ENCODE measurements around the gene INPP5E. TPM values are rescaled to one million over a fixed set of nuclear protein-coding genes. Genes with fewer than 3 reads are reported as not detected.
A peak's percentile ranks its signal among the peaks of the same experiment; 100 is the strongest.

Gene INPP5E
- polyA plus RNA-seq, 4 donors, result 5.7 to 9.6 (median 7.3) TPM

DNA sequence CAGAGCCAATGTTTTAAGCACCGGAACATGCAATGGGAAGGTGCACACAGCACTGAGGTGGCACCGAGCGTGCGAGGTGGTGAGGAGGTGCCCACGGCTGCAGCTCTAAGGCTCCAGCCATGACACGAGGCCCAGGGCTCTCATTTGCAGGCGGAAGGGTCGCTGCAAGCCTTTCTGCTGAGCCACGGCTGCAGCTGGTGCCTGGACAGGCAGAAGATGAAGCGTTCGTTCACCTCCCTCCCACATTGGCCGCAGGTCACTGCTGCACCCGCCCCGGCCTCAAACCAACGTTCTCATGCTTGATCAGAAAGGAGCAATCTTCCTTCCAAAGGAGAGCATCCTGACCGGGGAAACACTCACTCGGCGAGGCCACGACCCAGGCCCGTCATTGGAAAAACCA is 4.5 kb upstream of the INPP5E start:
- FAIRE-seq (no peak), DNase-seq (no peak)
- peaks cover 0 to 4% (median 0%) of the 10 kb centered on the region in 3 donors for H3K4me1 ChIP-seq (ENCODE audit: control insufficient read depth in 3 of 3, insufficient read depth in 2 of 3, low read depth in 1 of 3, low read length in 2 of 3)
- no peaks in the 10 kb centered on the region for H3K9me3 ChIP-seq (ENCODE audit: control insufficient read depth in 2 of 2, insufficient read depth in 1 of 2, low read depth in 1 of 2, low read length in 1 of 2)
- peaks cover 7 to 88% (median 28%) of the 10 kb centered on the region in 3 donors for H3K36me3 ChIP-seq (ENCODE audit: control insufficient read depth in 3 of 3, insufficient read depth in 2 of 3, low read depth in 1 of 3, low read length in 3 of 3)
- WGBS, 3 donors, result 93 to 95% (median 94%) methylated on average over 20 of the region's 20 CpGs
- no peak overlapping the region for H3K27ac ChIP-seq (ENCODE audit: low read depth in 1 of 3, low read length in 2 of 3)
- H3K27me3 ChIP-seq (ENCODE audit: control insufficient read depth in 3 of 3, insufficient read depth in 3 of 3, low read length in 3 of 3), result no peaks in the 10 kb centered on the region
- H3K4me3 ChIP-seq (ENCODE audit: low read depth in 1 of 3, low read length in 3 of 3), result no peak overlapping the region

DNA sequence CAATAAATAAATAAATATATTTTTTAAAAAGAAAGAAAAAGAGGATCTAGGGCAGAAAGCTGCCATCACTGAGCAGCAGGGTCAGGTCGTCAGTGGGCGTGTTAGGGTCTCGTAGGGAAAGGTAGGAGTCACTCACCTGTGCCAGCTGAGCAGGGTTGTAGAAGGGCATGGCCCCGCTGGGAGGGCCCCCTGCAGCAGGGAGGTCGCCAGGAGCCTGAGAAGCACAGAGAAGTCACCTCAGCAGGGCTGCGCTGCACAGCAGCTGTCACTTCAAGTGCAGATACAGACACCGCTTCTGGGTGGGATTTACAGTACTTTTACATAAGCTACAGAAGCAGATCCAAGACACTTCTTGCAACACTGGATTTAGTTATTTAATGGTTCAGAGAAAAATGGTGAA is 4.0 kb upstream of the INPP5E start:
- DNase-seq (no peak), FAIRE-seq (no peak)
- Histone ChIP-seq H3K4me3 (ENCODE audit: low read depth in 1 of 3, low read length in 3 of 3) (no peak overlapping the region), H3K9me3 (ENCODE audit: control insufficient read depth in 2 of 2, insufficient read depth in 1 of 2, low read depth in 1 of 2, low read length in 1 of 2) (no peaks in the 10 kb centered on the region), H3K27ac (ENCODE audit: low read depth in 1 of 3, low read length in 2 of 3) (no peak overlapping the region), H3K27me3 (ENCODE audit: control insufficient read depth in 3 of 3, insufficient read depth in 3 of 3, low read length in 3 of 3) (no peaks in the 10 kb centered on the region), H3K36me3 (ENCODE audit: control insufficient read depth in 3 of 3, insufficient read depth in 2 of 3, low read depth in 1 of 3, low read length in 3 of 3) (peaks cover 7 to 84% (median 27%) of the 10 kb centered on the region in 3 donors), H3K4me1 (ENCODE audit: control insufficient read depth in 3 of 3, insufficient read depth in 2 of 3, low read depth in 1 of 3, low read length in 2 of 3) (peaks cover 0 to 4% (median 0%) of the 10 kb centered on the region in 3 donors)
- WGBS, 3 donors, result 93 to 96% (median 93%) methylated on average over 7 of the region's 7 CpGs

DNA sequence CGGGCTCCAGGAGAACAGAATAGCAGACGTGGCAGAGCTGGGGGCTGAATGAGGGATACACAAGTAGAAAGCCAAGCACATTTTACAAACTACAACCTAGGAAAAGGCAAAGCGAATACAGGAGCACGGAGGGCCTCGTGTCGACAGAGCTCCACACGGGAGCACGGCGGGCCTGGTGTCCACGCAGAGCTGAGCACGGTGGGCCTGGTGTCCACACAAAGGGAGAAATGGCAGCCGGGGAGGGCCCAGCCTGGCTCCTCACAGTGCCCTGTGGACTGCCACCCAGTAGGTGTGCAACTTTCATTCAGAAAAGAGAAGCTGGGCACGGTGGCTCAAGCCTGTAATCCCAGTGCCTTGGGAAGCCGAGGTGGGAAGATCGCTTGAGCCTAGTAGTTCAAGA is 3.4 kb upstream of the INPP5E start:
- Histone ChIP-seq H3K27ac (ENCODE audit: low read depth in 1 of 3, low read length in 2 of 3) (no peak overlapping the region), H3K27me3 (ENCODE audit: control insufficient read depth in 3 of 3, insufficient read depth in 3 of 3, low read length in 3 of 3) (no peaks in the 10 kb centered on the region), H3K36me3 (ENCODE audit: control insufficient read depth in 3 of 3, insufficient read depth in 2 of 3, low read depth in 1 of 3, low read length in 3 of 3) (peaks cover 7 to 79% (median 24%) of the 10 kb centered on the region in 3 donors), H3K4me1 (ENCODE audit: control insufficient read depth in 3 of 3, insufficient read depth in 2 of 3, low read depth in 1 of 3, low read length in 2 of 3) (peaks cover 0 to 7% (median 2%) of the 10 kb centered on the region in 3 donors), H3K4me3 (ENCODE audit: low read depth in 1 of 3, low read length in 3 of 3) (no peak overlapping the region), H3K9me3 (ENCODE audit: control insufficient read depth in 2 of 2, insufficient read depth in 1 of 2, low read depth in 1 of 2, low read length in 1 of 2) (no peaks in the 10 kb centered on the region)
- FAIRE-seq, result no peak
- DNase-seq, result no peak
- WGBS, 3 donors, result 95 to 97% (median 96%) methylated on average over 15 of the region's 15 CpGs

DNA sequence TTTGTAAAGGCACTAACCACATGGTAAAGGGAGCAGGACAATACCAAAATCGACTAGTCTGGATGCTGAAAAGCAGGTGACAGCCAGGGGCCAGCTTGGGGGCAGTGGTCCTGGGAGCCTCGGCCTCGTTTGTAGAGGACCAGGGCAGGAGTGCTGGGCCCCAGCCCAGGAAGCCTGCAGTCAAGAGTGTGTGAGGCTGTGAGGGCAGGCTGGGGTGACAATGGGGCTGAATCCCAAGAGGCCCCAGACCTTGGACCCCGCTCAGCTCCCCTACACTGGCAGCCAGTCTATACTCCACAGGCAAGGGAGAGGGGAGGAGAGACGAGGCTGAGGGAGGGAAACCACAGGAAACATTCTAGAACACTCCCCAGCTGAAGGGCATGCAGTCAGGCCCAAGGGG is 2.6 kb upstream of the INPP5E start:
- no peak overlapping the region for H3K4me3 ChIP-seq (ENCODE audit: low read depth in 1 of 3, low read length in 3 of 3)
- DNase-seq (no peak), FAIRE-seq (no peak)
- 81 to 82% (median 82%) methylated on average over 5 of the region's 5 CpGs for WGBS, 3 donors
- H3K27me3 ChIP-seq (ENCODE audit: control insufficient read depth in 3 of 3, insufficient read depth in 3 of 3, low read length in 3 of 3), result no peaks in the 10 kb centered on the region
- H3K27ac ChIP-seq (ENCODE audit: low read depth in 1 of 3, low read length in 2 of 3), result no peak overlapping the region
- H3K36me3 ChIP-seq (ENCODE audit: control insufficient read depth in 3 of 3, insufficient read depth in 2 of 3, low read depth in 1 of 3, low read length in 3 of 3), result peaks cover 7 to 81% (median 19%) of the 10 kb centered on the region in 3 donors
- H3K4me1 ChIP-seq (ENCODE audit: control insufficient read depth in 3 of 3, insufficient read depth in 2 of 3, low read depth in 1 of 3, low read length in 2 of 3), result peaks cover 3 to 15% (median 10%) of the 10 kb centered on the region in 3 donors
- H3K9me3 ChIP-seq (ENCODE audit: control insufficient read depth in 2 of 2, insufficient read depth in 1 of 2, low read depth in 1 of 2, low read length in 1 of 2), result no peaks in the 10 kb centered on the region

DNA sequence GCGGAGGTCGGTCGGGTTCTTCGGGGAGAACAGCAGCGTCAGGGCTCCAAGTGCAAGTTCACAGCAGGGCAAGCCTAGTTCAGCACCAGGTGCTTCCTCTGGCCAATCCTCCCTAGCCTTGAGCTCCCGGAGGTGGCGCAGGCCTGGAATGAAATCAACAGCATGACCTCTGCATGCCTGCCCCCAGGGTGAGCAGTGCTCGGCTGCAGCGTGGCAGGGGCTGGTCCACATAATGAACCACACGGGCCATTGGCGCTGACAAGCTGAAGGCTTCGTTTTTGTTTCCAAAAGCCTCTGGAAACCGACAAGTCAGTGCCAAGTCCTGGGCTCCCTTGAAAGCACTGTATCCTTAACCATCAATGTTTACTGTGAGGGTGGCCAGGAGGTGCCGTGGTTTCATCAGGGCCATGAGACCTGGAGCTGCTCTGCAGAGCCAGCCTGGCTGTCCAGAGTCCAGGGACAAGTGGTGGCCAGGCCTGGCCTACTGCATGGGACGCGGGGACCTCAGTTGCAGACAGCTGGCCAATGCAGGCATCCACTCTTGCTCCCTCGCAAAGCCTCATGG is 2.1 kb upstream of the INPP5E start:
- Histone ChIP-seq H3K27me3 (ENCODE audit: control insufficient read depth in 3 of 3, insufficient read depth in 3 of 3, low read length in 3 of 3) (no peaks in the 10 kb centered on the region), H3K4me3 (ENCODE audit: low read depth in 1 of 3, low read length in 3 of 3) (no peak overlapping the region), H3K27ac (ENCODE audit: low read depth in 1 of 3, low read length in 2 of 3) (no peak overlapping the region), H3K36me3 (ENCODE audit: control insufficient read depth in 3 of 3, insufficient read depth in 2 of 3, low read depth in 1 of 3, low read length in 3 of 3) (peaks cover 7 to 80% (median 18%) of the 10 kb centered on the region in 3 donors), H3K4me1 (ENCODE audit: control insufficient read depth in 3 of 3, insufficient read depth in 2 of 3, low read depth in 1 of 3, low read length in 2 of 3) (peaks cover 3 to 15% (median 11%) of the 10 kb centered on the region in 3 donors), H3K9me3 (ENCODE audit: control insufficient read depth in 2 of 2, insufficient read depth in 1 of 2, low read depth in 1 of 2, low read length in 1 of 2) (no peaks in the 10 kb centered on the region)
- no peak for FAIRE-seq
- 88 to 89% (median 89%) methylated on average over 17 of the region's 17 CpGs for WGBS, 3 donors
- no peak for DNase-seq

DNA sequence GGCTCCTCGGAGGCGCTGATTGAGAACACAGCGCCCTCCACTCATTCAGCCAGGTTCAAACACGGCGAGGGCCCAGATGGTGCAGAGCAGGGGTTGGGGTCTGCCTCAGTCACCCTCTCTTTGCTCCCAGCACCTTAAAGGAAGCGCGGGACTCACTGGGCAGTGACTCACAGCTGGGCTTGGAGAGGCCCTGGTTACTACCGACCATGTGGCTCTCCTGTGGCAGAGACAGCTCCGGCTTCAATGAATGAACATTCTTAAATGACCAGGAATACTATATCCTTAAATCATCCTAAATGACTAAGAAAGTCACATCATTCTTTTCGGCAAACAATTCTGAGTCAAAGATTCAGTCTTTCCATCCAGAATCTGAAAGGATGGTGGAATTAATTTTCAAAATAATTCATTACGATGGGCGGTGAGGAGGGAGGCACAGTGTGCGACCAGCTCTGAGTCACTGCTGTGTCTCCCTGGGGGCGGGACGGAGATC is 1.6 kb upstream of the INPP5E start:
- no peak for DNase-seq
- H3K4me3 ChIP-seq (ENCODE audit: low read depth in 1 of 3, low read length in 3 of 3), result no peak overlapping the region
- peaks cover 3 to 15% (median 11%) of the 10 kb centered on the region in 3 donors for H3K4me1 ChIP-seq (ENCODE audit: control insufficient read depth in 3 of 3, insufficient read depth in 2 of 3, low read depth in 1 of 3, low read length in 2 of 3)
- H3K36me3 ChIP-seq (ENCODE audit: control insufficient read depth in 3 of 3, insufficient read depth in 2 of 3, low read depth in 1 of 3, low read length in 3 of 3), result peaks cover 7 to 81% (median 15%) of the 10 kb centered on the region in 3 donors
- no peaks in the 10 kb centered on the region for H3K9me3 ChIP-seq (ENCODE audit: control insufficient read depth in 2 of 2, insufficient read depth in 1 of 2, low read depth in 1 of 2, low read length in 1 of 2)
- WGBS, 3 donors, result 89 to 95% (median 91%) methylated on average over 15 of the region's 15 CpGs
- no peak for FAIRE-seq
- no peaks in the 10 kb centered on the region for H3K27me3 ChIP-seq (ENCODE audit: control insufficient read depth in 3 of 3, insufficient read depth in 3 of 3, low read length in 3 of 3)
- no peak overlapping the region for H3K27ac ChIP-seq (ENCODE audit: low read depth in 1 of 3, low read length in 2 of 3)

DNA sequence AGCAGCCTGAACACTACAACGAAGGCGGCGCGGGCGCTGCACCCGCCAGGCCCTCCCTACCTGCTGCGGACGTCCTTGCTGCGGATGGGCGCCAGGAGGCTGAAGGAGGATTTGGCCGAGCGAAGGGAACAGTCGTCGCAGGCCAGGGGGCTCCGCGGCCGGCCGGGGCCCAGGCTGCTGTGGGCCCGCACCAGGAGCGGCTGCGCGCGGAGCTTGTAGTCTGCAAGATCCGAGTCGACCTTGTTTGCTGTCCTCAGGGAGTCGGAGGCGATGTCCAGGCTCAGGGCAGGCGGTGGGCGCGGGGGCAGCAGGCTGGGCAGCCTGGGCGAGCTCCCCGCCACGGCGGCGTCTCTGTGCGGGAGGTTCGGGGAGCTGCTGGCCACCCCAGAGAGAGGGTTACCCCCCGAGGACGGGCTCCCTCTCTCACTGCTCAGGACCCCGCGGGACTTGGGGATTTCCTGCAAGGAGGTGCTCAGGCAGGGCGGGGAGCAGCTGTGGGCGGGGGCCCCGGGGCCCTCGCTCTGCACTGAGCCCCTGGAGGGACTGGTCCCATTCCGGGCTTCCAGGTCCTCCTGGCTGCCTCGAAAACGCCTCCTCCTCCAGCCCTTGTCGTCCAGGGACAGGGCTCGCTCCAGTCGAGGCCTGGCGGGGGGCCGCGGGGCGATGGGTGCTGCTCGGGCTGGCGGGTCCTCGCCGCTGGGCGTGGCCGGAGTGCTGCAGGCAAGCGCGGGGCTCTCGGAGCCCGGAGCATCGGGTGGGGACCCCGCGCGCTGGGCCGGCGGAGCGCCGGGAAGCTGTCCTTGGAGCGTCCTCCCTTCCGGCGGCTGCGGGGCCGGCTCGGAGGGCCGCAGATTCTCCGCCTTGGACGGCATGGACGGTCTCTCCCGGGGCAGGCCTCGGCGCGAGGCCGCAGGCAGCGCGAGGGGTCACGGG is 831 bp downstream of the INPP5E start:
- Histone ChIP-seq H3K27ac (ENCODE audit: low read depth in 1 of 3, low read length in 2 of 3) (peak overlapping the region in 2 of 3 donors; percentile 35 to 40), H3K36me3 (ENCODE audit: control insufficient read depth in 3 of 3, insufficient read depth in 2 of 3, low read depth in 1 of 3, low read length in 3 of 3) (peaks cover 7 to 79% (median 10%) of the 10 kb centered on the region in 3 donors), H3K9me3 (ENCODE audit: control insufficient read depth in 2 of 2, insufficient read depth in 1 of 2, low read depth in 1 of 2, low read length in 1 of 2) (no peaks in the 10 kb centered on the region), H3K4me1 (ENCODE audit: control insufficient read depth in 3 of 3, insufficient read depth in 2 of 3, low read depth in 1 of 3, low read length in 2 of 3) (peaks cover 3 to 15% (median 11%) of the 10 kb centered on the region in 3 donors), H3K4me3 (ENCODE audit: low read depth in 1 of 3, low read length in 3 of 3) (peak overlapping the region; percentile 66 to 90 (median 88)), H3K27me3 (ENCODE audit: control insufficient read depth in 3 of 3, insufficient read depth in 3 of 3, low read length in 3 of 3) (no peaks in the 10 kb centered on the region)
- WGBS, 3 donors, result 0 to 2% (median 1%) methylated on average over 65 to 91 of the region's 91 CpGs
- DNase-seq (peak; percentile 20 to 64), FAIRE-seq (no peak)

DNA sequence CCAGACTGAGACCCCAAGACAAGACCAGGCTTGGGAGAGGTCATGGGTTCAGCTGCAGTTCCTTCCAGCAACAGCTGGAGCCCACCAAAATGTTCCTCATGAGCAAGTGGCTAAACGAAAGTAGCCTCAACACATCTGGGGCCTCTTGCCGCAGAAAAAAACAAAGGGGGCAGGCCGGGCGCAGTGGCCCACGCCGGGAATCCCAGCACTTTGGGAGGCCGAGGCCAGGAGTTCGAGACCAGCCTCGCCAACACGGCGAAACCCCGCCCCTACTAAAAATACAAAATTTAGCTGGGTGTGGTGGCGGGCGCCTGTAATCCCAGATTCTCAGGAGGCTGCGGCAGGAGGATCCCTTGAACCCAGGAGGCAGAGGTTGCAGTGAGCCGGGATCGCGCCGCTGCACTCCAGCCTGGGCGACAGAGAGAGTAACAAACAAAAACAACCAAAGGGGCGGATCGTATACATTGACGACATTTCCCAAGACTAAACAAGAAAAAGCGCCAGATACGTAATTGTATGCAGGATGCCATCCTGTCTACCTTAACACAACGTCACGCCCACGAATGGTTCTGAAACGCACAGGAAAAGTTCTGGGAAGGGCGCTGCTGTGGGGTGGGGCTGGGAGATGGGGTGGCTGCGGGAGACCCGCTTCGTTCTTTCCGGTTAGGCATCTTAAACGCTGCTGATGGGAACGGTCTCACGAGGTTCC is 1.7 kb downstream of the INPP5E start:
- DNase-seq (no peak), FAIRE-seq (no peak)
- no peaks in the 10 kb centered on the region for H3K27me3 ChIP-seq (ENCODE audit: control insufficient read depth in 3 of 3, insufficient read depth in 3 of 3, low read length in 3 of 3)
- H3K9me3 ChIP-seq (ENCODE audit: control insufficient read depth in 2 of 2, insufficient read depth in 1 of 2, low read depth in 1 of 2, low read length in 1 of 2), result no peaks in the 10 kb centered on the region
- 46 to 50% (median 48%) methylated on average over 35 to 37 of the region's 37 CpGs for WGBS, 3 donors
- H3K4me3 ChIP-seq (ENCODE audit: low read depth in 1 of 3, low read length in 3 of 3), result peak overlapping the region; percentile 66 to 90 (median 88)
- H3K36me3 ChIP-seq (ENCODE audit: control insufficient read depth in 3 of 3, insufficient read depth in 2 of 3, low read depth in 1 of 3, low read length in 3 of 3), result peaks cover 6 to 79% (median 9%) of the 10 kb centered on the region in 3 donors
- H3K4me1 ChIP-seq (ENCODE audit: control insufficient read depth in 3 of 3, insufficient read depth in 2 of 3, low read depth in 1 of 3, low read length in 2 of 3), result peaks cover 3 to 15% (median 11%) of the 10 kb centered on the region in 3 donors
- H3K27ac ChIP-seq (ENCODE audit: low read depth in 1 of 3, low read length in 2 of 3), result no peak overlapping the region

All from small intestine (tissue), 7 donors.